Esophagus squamous epithelium (tissue), 4 donors: ENCODE results near the gene RHOT2.

ENCODE experiments used
- CTCF ChIP-seq, 6 experiments: fragments of 450-650 bp in 4 of 6; fragments of 200-600 bp in 2 of 6; sonication (generic) in 2 of 6; IDR thresholded peaks; one replicate each; pipeline ENCODE4 v1.5.1; 2016 to 2019; ENCODE audit warnings: antibody characterized with exemption in 6 of 6, mild to moderate bottlenecking in 4 of 6, moderate library complexity in 4 of 6
- POLR2A ChIP-seq, 4 donors: fragments of 450-650 bp; IDR thresholded peaks; one replicate each; pipeline ENCODE4 v1.6.1; 2017; ENCODE audit warnings: antibody characterized with exemption in 4 of 4, mild to moderate bottlenecking in 4 of 4, moderate library complexity in 3 of 4

GRCh38 chr16:720447-720989 is 52.6 kb downstream of the RHOT2 start:
- no peak for TF ChIP-seq CTCF (IDR thresholded peaks at IDR 0.05)
- no peak for TF ChIP-seq POLR2A (IDR thresholded peaks at IDR 0.05)
